Esophagus muscularis mucosa (tissue), 4 donors: ENCODE measurements around the gene ADGRB3. TPM values are rescaled to one million over a fixed set of nuclear protein-coding genes. Genes with fewer than 3 reads are reported as not detected.
A peak's percentile ranks its signal among the peaks of the same experiment; 100 is the strongest.

Source experiments
- DNase-seq: peaks from one replicate; pipeline ENCODE4 v3.0.0-alpha.2; 2017; ENCODE audit errors: extremely low spot score
- H3K27ac ChIP-seq, 4 donors: fragments of 200-600 bp; sonication (generic); replicated peaks in 1 of 4; 1 replicate in 3 of 4; 2 replicates in 1 of 4; pipeline ENCODE4 v1.5.1; 2016 to 2019; ENCODE audit warnings: mild to moderate bottlenecking in 1 of 4
- H3K27me3 ChIP-seq, 4 donors: fragments of 200-600 bp; sonication (generic); one replicate each; pipeline versions ENCODE4 v1.5.1 to v1.6.0; 2016 to 2019
- H3K36me3 ChIP-seq, 4 donors: fragments of 200-600 bp; sonication (generic); one replicate each; pipeline ENCODE4 v1.5.1; 2016 to 2019
- H3K4me1 ChIP-seq, 4 donors: fragments of 200-600 bp; sonication (generic); one replicate each; pipeline ENCODE4 v1.5.1; 2016 to 2019
- H3K4me3 ChIP-seq, 4 donors: fragments of 200-600 bp; sonication (generic); 1 replicate in 2 of 4; 2 replicates in 2 of 4; pipeline ENCODE4 v1.5.1; 2016 to 2019; ENCODE audit warnings: mild to moderate bottlenecking in 4 of 4, moderate library complexity in 1 of 4
- H3K9me3 ChIP-seq, 4 donors: fragments of 200-600 bp; sonication (generic); 1 replicate in 3 of 4; 2 replicates in 1 of 4; pipeline ENCODE4 v1.5.1; 2016 to 2019
- CTCF ChIP-seq, 3 experiments: fragments of 200-600 bp in 2 of 3; fragments of 450-650 bp in 1 of 3; sonication (generic) in 2 of 3; IDR thresholded peaks; one replicate each; pipeline ENCODE4 v1.5.1; 2017 to 2019; ENCODE audit warnings: antibody characterized with exemption in 3 of 3, mild to moderate bottlenecking in 2 of 3, moderate library complexity in 1 of 3
- EP300 ChIP-seq: sonication (generic); formaldehyde crosslinking; IDR thresholded peaks from one replicate; pipeline ENCODE4 v1.6.1; 2017; ENCODE audit warnings: antibody characterized with exemption
- POLR2A ChIP-seq: fragments of 450-650 bp; IDR thresholded peaks from one replicate; pipeline ENCODE4 v1.6.1; 2017; ENCODE audit warnings: antibody characterized with exemption, moderate library complexity, mild to moderate bottlenecking, low read depth
- POLR2AphosphoS5 ChIP-seq, 2 donors: sonication (generic); formaldehyde crosslinking; IDR thresholded peaks; one replicate each; pipeline ENCODE4 v1.6.1; 2017; ENCODE audit warnings: antibody characterized with exemption in 2 of 2
- WGBS: methylation state at CpG from one replicate; pipeline ENCODE4 v1.1.5; 2018; 5-methylcytosine and 5-hydroxymethylcytosine counted together
- intact Hi-C: fragments of 100-400 bp; cut with DNase I; formaldehyde crosslinking; loops from one replicate; pipeline ENCODE4 v1.15.1; 2023
- total RNA-seq, 4 donors: library from RNA; depleted of rRNA; stranded (reverse); fragments of >200 nt; gene quantifications; one replicate each; pipeline versions ENCODE4 v1.1.0 to v1.2.1, GENCODE V29; 2016

ADGRB3 gene
- 1 to 10 TPM; 4.9 to 6.3 (median 5.8) TPM for total RNA-seq

GRCh38 chr6:68634726-68635411, at the start of gene ADGRB3:
TSS of gene ADGRB3 (plus strand) at chr6:68635282. CDS start at chr6:68638676, 3,394 bp downstream.
- peak; percentile 94 for DNase-seq
- Histone ChIP-seq H3K4me1 (peaks cover 0 to 28% (median 24%) of the 10 kb centered on the region in 4 donors), H3K9me3 (no peaks in the 10 kb centered on the region), H3K27ac (peak within 1 kb of the TSS; percentile 69 to 80 (median 76)), H3K36me3 (no peaks in the 10 kb centered on the region), H3K27me3 (peaks cover 0 to 24% (median 5%) of the 10 kb centered on the region in 4 donors), H3K4me3 (peak within 1 kb of the TSS; percentile 68 to 85 (median 70))
- 0% methylated on average over 11 of the region's 79 CpGs for WGBS
- intact Hi-C loops: loop anchor here (5.0 kb wide), 2 partner anchors 142 to 332 kb away; no protein-coding TSS in a partner anchor
- TF ChIP-seq EP300 (no peak), POLR2AphosphoS5 (IDR thresholded peaks at IDR 0.05) (peak in 1 of 2 donors; percentile 63), CTCF (IDR thresholded peaks at IDR 0.05) (peak in 2 of 3 experiments; percentile 9 to 26)

GRCh38 chr6:68593558-68593957, 41.5 kb upstream of the ADGRB3 start:
- WGBS: 94% methylated on average over 1 of the region's 1 CpG
- H3K4me3 ChIP-seq: no peak overlapping the region
- H3K9me3 ChIP-seq: peaks cover 0 to 5% (median 0%) of the 10 kb centered on the region in 4 donors
- H3K4me1 ChIP-seq: no peaks in the 10 kb centered on the region
- H3K27ac ChIP-seq: no peak overlapping the region
- no peaks in the 10 kb centered on the region for H3K36me3 ChIP-seq
- H3K27me3 ChIP-seq: no peaks in the 10 kb centered on the region
- intact Hi-C loops: no loop called here
- no peak for DNase-seq
- no peak for TF ChIP-seq POLR2AphosphoS5 (IDR thresholded peaks at IDR 0.05)
- TF ChIP-seq CTCF (IDR thresholded peaks at IDR 0.05): no peak
- TF ChIP-seq EP300: no peak
- no peak for TF ChIP-seq POLR2A

GRCh38 chr6:68597642-68598041, 37.4 kb upstream of the ADGRB3 start:
- H3K4me1 ChIP-seq: no peaks in the 10 kb centered on the region
- H3K27me3 ChIP-seq: no peaks in the 10 kb centered on the region
- TF ChIP-seq CTCF (IDR thresholded peaks at IDR 0.05) (no peak), POLR2A (no peak), EP300 (no peak), POLR2AphosphoS5 (IDR thresholded peaks at IDR 0.05) (no peak)
- WGBS: 62% methylated on average over 3 of the region's 3 CpGs
- no peak overlapping the region for H3K27ac ChIP-seq
- no peak for DNase-seq
- H3K4me3 ChIP-seq: no peak overlapping the region
- no peaks in the 10 kb centered on the region for H3K36me3 ChIP-seq
- intact Hi-C loops: no loop called here
- no peaks in the 10 kb centered on the region for H3K9me3 ChIP-seq

- no peak for DNase-seq
- no peaks in the 10 kb centered on the region for H3K36me3 ChIP-seq
- no peak overlapping the region for H3K4me3 ChIP-seq
- no peaks in the 10 kb centered on the region for H3K9me3 ChIP-seq
- TF ChIP-seq CTCF (IDR thresholded peaks at IDR 0.05) (no peak), EP300 (no peak), POLR2AphosphoS5 (IDR thresholded peaks at IDR 0.05) (no peak), POLR2A (no peak)
- H3K27me3 ChIP-seq: no peaks in the 10 kb centered on the region
- H3K27ac ChIP-seq: no peak overlapping the region
- no peaks in the 10 kb centered on the region for H3K4me1 ChIP-seq
- intact Hi-C loops: no loop called here
These were observed 19.1 kb upstream of the ADGRB3 start for GRCh38 chr6:68615938-68616337.
